ENCODE measurements around the gene SNAP91. TPM values are rescaled to one million over a fixed set of nuclear protein-coding genes. Genes with fewer than 3 reads are reported as not detected.

The SNAP91 gene
- total RNA-seq, 4 donors from 2014 or later: 0.95 to 1.3 (median 1.2) TPM; not detected in 1

DNA sequence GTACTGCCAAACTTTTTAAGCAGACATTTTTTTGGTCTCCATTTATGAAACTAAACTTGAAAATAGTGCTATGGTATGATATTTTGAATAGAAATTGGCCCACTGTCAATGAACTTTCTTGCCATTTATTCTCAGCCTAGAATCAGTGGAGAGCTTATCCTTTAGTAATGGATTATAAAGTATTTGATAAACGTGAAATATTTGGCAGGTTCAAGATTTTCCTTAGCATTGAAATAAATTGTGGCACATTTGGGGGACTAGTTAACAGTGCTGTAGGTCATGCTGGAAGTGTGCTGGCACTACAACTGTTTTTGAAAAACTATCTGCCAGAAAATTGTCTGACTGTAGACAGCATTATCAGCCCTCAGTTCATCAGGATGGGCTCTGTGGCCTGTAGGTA lies 194.4 kb downstream of the SNAP91 start:
- TF ChIP-seq, protein P1, sequence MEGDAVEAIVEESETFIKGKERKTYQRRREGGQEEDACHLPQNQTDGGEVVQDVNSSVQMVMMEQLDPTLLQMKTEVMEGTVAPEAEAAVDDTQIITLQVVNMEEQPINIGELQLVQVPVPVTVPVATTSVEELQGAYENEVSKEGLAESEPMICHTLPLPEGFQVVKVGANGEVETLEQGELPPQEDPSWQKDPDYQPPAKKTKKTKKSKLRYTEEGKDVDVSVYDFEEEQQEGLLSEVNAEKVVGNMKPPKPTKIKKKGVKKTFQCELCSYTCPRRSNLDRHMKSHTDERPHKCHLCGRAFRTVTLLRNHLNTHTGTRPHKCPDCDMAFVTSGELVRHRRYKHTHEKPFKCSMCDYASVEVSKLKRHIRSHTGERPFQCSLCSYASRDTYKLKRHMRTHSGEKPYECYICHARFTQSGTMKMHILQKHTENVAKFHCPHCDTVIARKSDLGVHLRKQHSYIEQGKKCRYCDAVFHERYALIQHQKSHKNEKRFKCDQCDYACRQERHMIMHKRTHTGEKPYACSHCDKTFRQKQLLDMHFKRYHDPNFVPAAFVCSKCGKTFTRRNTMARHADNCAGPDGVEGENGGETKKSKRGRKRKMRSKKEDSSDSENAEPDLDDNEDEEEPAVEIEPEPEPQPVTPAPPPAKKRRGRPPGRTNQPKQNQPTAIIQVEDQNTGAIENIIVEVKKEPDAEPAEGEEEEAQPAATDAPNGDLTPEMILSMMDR (IDR thresholded peaks at IDR 0.05): no peak
- TF ChIP-seq POLR2A (IDR thresholded peaks at IDR 0.05): no peak
- Histone ChIP-seq H3K9me3 (no peaks in the 10 kb centered on the region), H3K27ac (no peak overlapping the region), H3K36me3 (no peaks in the 10 kb centered on the region), H3K27me3 (no peaks in the 10 kb centered on the region), H3K4me3 (no peak overlapping the region), H3K4me1 (peaks cover 0 to under 1% (median 0%) of the 10 kb centered on the region in 4 donors)
- no peak for DNase-seq

DNA sequence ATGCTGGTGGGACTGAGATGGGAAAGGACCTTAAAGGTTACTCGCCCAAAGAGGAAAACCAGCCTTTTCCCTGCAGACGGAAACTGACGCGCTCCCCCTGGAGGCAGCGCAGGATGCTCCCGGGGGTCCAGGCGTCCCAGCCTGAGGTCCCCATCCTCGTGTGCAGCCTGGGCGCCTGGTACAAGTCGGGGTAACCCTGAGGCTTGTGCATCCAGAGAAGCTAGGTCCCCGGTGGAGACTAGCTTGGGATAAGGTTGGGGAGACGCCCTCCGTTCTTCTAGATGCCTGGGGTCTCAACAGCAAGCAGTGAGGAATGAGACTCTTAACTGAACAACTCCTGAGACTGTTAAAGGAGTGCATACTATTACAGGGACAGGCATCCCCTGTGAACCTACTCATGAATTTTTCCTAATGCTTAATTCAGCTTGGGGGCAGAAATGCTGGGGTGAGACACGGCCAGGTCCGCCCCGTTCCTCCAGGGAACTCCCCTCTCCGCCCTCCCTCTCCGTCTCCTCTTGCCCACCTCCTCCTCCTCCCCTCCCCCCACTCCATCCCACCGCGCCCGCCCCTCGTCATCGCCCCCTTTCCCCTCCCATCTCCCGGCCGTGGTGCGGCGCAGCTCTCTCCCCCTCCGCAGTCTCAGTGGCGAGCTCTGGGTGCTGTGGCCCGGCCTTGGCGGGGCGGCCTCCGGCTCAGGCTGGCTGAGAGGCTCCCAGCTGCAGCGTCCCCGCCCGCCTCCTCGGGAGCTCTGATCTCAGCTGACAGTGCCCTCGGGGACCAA lies 196.8 kb downstream of the SNAP91 start, which contains the start of gene PRSS35:
PRSS35 (plus strand) TSS at position 634 of the 781 bp plus-strand sequence. CDS start 10,908 bp downstream, outside the sequence.
- H3K36me3 ChIP-seq: no peaks in the 10 kb centered on the region
- H3K9me3 ChIP-seq: no peaks in the 10 kb centered on the region
- no peak for TF ChIP-seq POLR2A (IDR thresholded peaks at IDR 0.05)
- TF ChIP-seq, protein P1 (IDR thresholded peaks at IDR 0.05): peak in 4 of 6 experiments; percentile 48 to 71 (median 64)
- peak within 1 kb of the TSS; percentile 0 to 60 (median 37) for H3K4me3 ChIP-seq
- peak in 2 of 3 donors; percentile 65 to 71 for DNase-seq
- H3K4me1 ChIP-seq: peaks cover 0 to 8% (median 0%) of the 10 kb centered on the region in 4 donors
- H3K27me3 ChIP-seq: no peaks in the 10 kb centered on the region
- H3K27ac ChIP-seq: no peak within 1 kb of the TSS

DNA sequence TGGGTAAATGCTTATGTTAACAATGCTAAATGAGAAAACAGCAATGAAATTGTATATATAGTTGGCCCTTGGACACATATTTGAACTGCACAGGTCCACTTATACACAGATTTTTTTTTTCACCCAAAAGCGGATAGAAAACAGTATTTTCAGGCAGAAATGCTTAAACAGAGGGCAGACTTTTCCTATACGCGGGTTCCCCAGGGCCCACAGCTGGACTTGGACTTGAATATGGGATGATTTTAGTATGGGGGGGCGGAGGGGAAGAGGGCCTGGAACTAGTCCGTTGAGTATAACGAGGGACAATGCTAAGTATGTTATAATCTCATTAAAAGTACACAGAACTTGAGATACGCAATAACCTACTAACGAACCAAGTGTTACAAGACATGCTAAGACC lies 197.6 kb downstream of the SNAP91 start:
- no peaks in the 10 kb centered on the region for H3K27me3 ChIP-seq
- DNase-seq: no peak
- no peak overlapping the region for H3K4me3 ChIP-seq
- H3K9me3 ChIP-seq: no peaks in the 10 kb centered on the region
- no peak for TF ChIP-seq POLR2A (IDR thresholded peaks at IDR 0.05)
- TF ChIP-seq, protein P1 (IDR thresholded peaks at IDR 0.05): no peak
- peaks cover 0 to 8% (median 0%) of the 10 kb centered on the region in 4 donors for H3K4me1 ChIP-seq
- no peaks in the 10 kb centered on the region for H3K36me3 ChIP-seq
- H3K27ac ChIP-seq: no peak overlapping the region

DNA sequence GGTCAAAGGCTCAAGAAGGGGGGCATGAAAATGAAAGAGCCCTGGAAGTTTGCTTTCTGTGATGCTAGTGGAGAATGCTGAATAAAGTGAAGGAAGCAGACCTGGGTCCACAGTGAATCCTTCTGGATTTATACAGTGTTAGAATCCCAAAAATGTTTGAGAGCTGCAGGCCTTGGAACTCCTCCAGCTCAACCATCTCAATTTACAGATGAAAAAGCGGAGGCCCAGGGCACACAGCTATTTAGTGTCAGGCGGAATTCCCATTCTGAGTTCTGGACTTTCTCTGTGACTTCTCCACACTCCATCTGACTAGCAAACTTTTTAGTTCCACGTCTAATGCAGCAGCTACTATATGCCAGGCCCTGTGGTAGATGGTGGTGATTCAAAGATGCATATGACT lies 198.1 kb downstream of the SNAP91 start:
- H3K4me3 ChIP-seq: no peak overlapping the region
- no peak for DNase-seq
- peaks cover 0 to 8% (median 0%) of the 10 kb centered on the region in 4 donors for H3K4me1 ChIP-seq
- no peaks in the 10 kb centered on the region for H3K27me3 ChIP-seq
- no peak for TF ChIP-seq POLR2A (IDR thresholded peaks at IDR 0.05)
- TF ChIP-seq, protein P1 (IDR thresholded peaks at IDR 0.05): no peak
- H3K27ac ChIP-seq: no peak overlapping the region
- no peaks in the 10 kb centered on the region for H3K36me3 ChIP-seq
- H3K9me3 ChIP-seq: no peaks in the 10 kb centered on the region

DNA sequence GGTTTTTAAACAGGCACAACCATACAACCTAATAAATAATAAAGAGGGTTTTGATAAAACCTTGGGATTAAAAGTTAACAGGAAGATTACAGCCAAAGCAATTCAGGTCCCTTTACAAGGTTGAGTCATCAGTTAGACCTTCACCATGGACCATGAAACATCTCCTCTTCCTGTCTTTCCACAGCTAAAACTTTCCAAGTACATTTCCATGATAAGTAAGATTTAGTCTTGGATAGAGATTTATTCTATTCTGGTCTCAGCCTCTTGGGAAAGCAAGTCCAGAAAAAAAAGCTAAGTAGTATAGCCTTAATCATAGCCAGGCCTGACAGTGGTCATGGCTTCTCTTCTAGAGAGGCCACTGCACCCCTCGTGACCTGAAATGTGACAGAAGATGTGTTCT lies 199.5 kb downstream of the SNAP91 start:
- H3K9me3 ChIP-seq: no peaks in the 10 kb centered on the region
- no peak for DNase-seq

More for the DNA sequence above, 199.5 kb downstream of the SNAP91 start:
- Histone ChIP-seq H3K36me3 (no peaks in the 10 kb centered on the region), H3K27me3 (no peaks in the 10 kb centered on the region), H3K27ac (no peak overlapping the region), H3K4me1 (peaks cover 0 to 8% (median 0%) of the 10 kb centered on the region in 4 donors), H3K4me3 (no peak overlapping the region)
- no peak for TF ChIP-seq POLR2A (IDR thresholded peaks at IDR 0.05)
- TF ChIP-seq, protein P1 (IDR thresholded peaks at IDR 0.05): no peak
